IPS-15b (cell line): ENCODE data around the gene SRSF3.

ENCODE experiments used
- H3K27me3 ChIP-seq: one replicate; pipeline ENCODE4 v1.6.1; 2013; ENCODE audit warnings: low read length; ENCODE audit not compliant: control insufficient read depth, insufficient read depth
- H3K36me3 ChIP-seq: one replicate; pipeline ENCODE4 v1.6.1; 2013; ENCODE audit warnings: low read length; ENCODE audit not compliant: control insufficient read depth, insufficient read depth
- H3K4me1 ChIP-seq: one replicate; pipeline ENCODE4 v1.6.1; 2013; ENCODE audit warnings: mild to moderate bottlenecking, low read length; ENCODE audit not compliant: control insufficient read depth, insufficient read depth
- H3K4me3 ChIP-seq: one replicate; pipeline ENCODE4 v1.5.1; 2013; ENCODE audit warnings: low read depth, low read length
- H3K9ac ChIP-seq: one replicate; pipeline ENCODE4 v1.6.1; 2013; ENCODE audit warnings: low read depth, mild to moderate bottlenecking, low read length
- H3K9me3 ChIP-seq: one replicate; pipeline ENCODE4 v1.6.1; 2013; ENCODE audit warnings: mild to moderate bottlenecking, low read length; ENCODE audit not compliant: control insufficient read depth, insufficient read depth

SRSF3 gene

GRCh38 chr6:36594029-36594815, at the start of gene SRSF3:
Gene SRSF3, plus strand, starts transcription at chr6:36594362. Its CDS starts 2,401 bp downstream, at chr6:36596763.
- H3K4me1 ChIP-seq: peaks cover 5% of the 10 kb centered on the region
- peak within 1 kb of the TSS; percentile 99 for H3K9ac ChIP-seq
- peaks cover 32% of the 10 kb centered on the region for H3K36me3 ChIP-seq

GRCh38 chr6:36545767-36546307, 48.3 kb upstream of the SRSF3 start:
- Histone ChIP-seq H3K9ac (no peak overlapping the region), H3K4me1 (peaks cover 3% of the 10 kb centered on the region), H3K27me3 (no peaks in the 10 kb centered on the region), H3K4me3 (peak overlapping the region; percentile 95), H3K36me3 (no peaks in the 10 kb centered on the region), H3K9me3 (no peaks in the 10 kb centered on the region)

More at GRCh38 chr6:36594029-36594815, at the start of gene SRSF3:
- Histone ChIP-seq H3K27me3 (no peaks in the 10 kb centered on the region), H3K9me3 (no peaks in the 10 kb centered on the region), H3K4me3 (peak within 1 kb of the TSS; percentile 98)

GRCh38 chr6:36546308-36546919, 47.7 kb upstream of the SRSF3 start:
- no peaks in the 10 kb centered on the region for H3K9me3 ChIP-seq
- peak overlapping the region; percentile 95 for H3K4me3 ChIP-seq
- no peaks in the 10 kb centered on the region for H3K36me3 ChIP-seq
- peak overlapping the region; percentile 93 for H3K9ac ChIP-seq
- H3K27me3 ChIP-seq: no peaks in the 10 kb centered on the region
- H3K4me1 ChIP-seq: peaks cover 3% of the 10 kb centered on the region

GRCh38 chr6:36546920-36547645, 47.1 kb upstream of the SRSF3 start, which contains the start of gene STK38:
Gene STK38, minus strand, starts transcription at chr6:36547479. Its CDS starts 7,277 bp downstream, at chr6:36540202.
- Histone ChIP-seq H3K4me3 (peak within 1 kb of the TSS; percentile 95), H3K4me1 (peaks cover 3% of the 10 kb centered on the region), H3K27me3 (no peaks in the 10 kb centered on the region), H3K36me3 (no peaks in the 10 kb centered on the region), H3K9ac (peak within 1 kb of the TSS; percentile 93), H3K9me3 (no peaks in the 10 kb centered on the region)

GRCh38 chr6:36547646-36548400, 46.3 kb upstream of the SRSF3 start:
- Histone ChIP-seq H3K9ac (no peak overlapping the region), H3K27me3 (no peaks in the 10 kb centered on the region), H3K4me1 (peaks cover 3% of the 10 kb centered on the region), H3K9me3 (no peaks in the 10 kb centered on the region), H3K4me3 (peak overlapping the region; percentile 42), H3K36me3 (no peaks in the 10 kb centered on the region)

- Histone ChIP-seq H3K36me3 (no peaks in the 10 kb centered on the region), H3K9me3 (no peaks in the 10 kb centered on the region), H3K9ac (no peak overlapping the region), H3K4me3 (no peak overlapping the region), H3K27me3 (no peaks in the 10 kb centered on the region), H3K4me1 (peaks cover 3% of the 10 kb centered on the region)
These were observed 45.8 kb upstream of the SRSF3 start for GRCh38 chr6:36548401-36548743.

- Histone ChIP-seq H3K36me3 (no peaks in the 10 kb centered on the region), H3K4me1 (peaks cover 3% of the 10 kb centered on the region), H3K9me3 (no peaks in the 10 kb centered on the region), H3K4me3 (no peak overlapping the region), H3K27me3 (no peaks in the 10 kb centered on the region), H3K9ac (no peak overlapping the region)
These were observed 43.6 kb upstream of the SRSF3 start for GRCh38 chr6:36550473-36551000.

- Histone ChIP-seq H3K4me1 (no peaks in the 10 kb centered on the region), H3K4me3 (no peak overlapping the region), H3K9me3 (no peaks in the 10 kb centered on the region), H3K9ac (no peak overlapping the region), H3K36me3 (no peaks in the 10 kb centered on the region), H3K27me3 (no peaks in the 10 kb centered on the region)
These were observed 38.4 kb upstream of the SRSF3 start for GRCh38 chr6:36555750-36556252.

GRCh38 chr6:36556281-36556680, 37.9 kb upstream of the SRSF3 start:
- Histone ChIP-seq H3K9ac (no peak overlapping the region), H3K4me3 (no peak overlapping the region), H3K9me3 (no peaks in the 10 kb centered on the region), H3K27me3 (no peaks in the 10 kb centered on the region), H3K36me3 (no peaks in the 10 kb centered on the region), H3K4me1 (no peaks in the 10 kb centered on the region)

GRCh38 chr6:36559011-36559793, 35.0 kb upstream of the SRSF3 start:
- no peak overlapping the region for H3K9ac ChIP-seq

More at GRCh38 chr6:36559011-36559793, 35.0 kb upstream of the SRSF3 start:
- H3K27me3 ChIP-seq: no peaks in the 10 kb centered on the region
- H3K4me3 ChIP-seq: no peak overlapping the region
- H3K4me1 ChIP-seq: no peaks in the 10 kb centered on the region
- no peaks in the 10 kb centered on the region for H3K36me3 ChIP-seq
- no peaks in the 10 kb centered on the region for H3K9me3 ChIP-seq
